ENCODE data around the gene KANSL2.
"Not testable (repeated sequence)": the region's sequence is repeated elsewhere in the genome, so short reads cannot be mapped to it uniquely, and the experiment has no call there.

KANSL2 gene

DNA sequence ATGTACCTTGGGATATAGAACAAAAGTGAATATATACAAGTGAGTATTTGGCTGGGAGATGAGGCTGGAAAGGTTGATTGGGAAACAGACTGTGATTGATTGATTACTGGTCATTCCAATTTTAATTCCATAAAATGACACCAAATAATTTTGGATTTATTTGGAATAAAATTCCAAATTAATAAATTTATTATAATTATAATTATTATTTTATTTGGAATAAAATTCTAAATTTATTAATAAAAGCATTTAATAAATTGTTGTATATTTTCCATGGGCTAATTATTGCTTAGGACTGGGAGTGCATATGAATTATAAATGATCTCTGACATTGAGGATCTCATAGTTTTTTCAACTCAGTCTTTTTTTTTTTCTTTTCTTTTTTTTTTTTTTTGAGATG is 51.7 kb downstream of the KANSL2 start:
- Histone ChIP-seq H3K9ac (ENCODE audit: low read length) (no peak overlapping the region), H3K27me3 (ENCODE audit: control insufficient read depth, insufficient read depth, low read length) (no peaks in the 10 kb centered on the region), H3K4me3 (ENCODE audit: low read length) (no peak overlapping the region), H3K27ac (ENCODE audit: low read depth, low read length) (no peak overlapping the region), H3K36me3 (ENCODE audit: control insufficient read depth, insufficient read depth, low read length) (no peaks in the 10 kb centered on the region), H3K4me1 (ENCODE audit: control insufficient read depth, insufficient read depth, low read length) (no peaks in the 10 kb centered on the region)

- no peak overlapping the region for H3K4me3 ChIP-seq (ENCODE audit: low read length)
- H3K36me3 ChIP-seq (ENCODE audit: control insufficient read depth, insufficient read depth, low read length) = no peaks in the 10 kb centered on the region
- no peak overlapping the region for H3K27ac ChIP-seq (ENCODE audit: low read depth, low read length)
- no peaks in the 10 kb centered on the region for H3K27me3 ChIP-seq (ENCODE audit: control insufficient read depth, insufficient read depth, low read length)
- no peak overlapping the region for H3K9ac ChIP-seq (ENCODE audit: low read length)
- H3K4me1 ChIP-seq (ENCODE audit: control insufficient read depth, insufficient read depth, low read length) = no peaks in the 10 kb centered on the region
Observed at GRCh38 chr12:48629541-48629940, 52.5 kb downstream of the KANSL2 start.

- Histone ChIP-seq H3K27ac (ENCODE audit: low read depth, low read length) (no peak overlapping the region), H3K9ac (ENCODE audit: low read length) (no peak overlapping the region), H3K4me1 (ENCODE audit: control insufficient read depth, insufficient read depth, low read length) (no peaks in the 10 kb centered on the region), H3K27me3 (ENCODE audit: control insufficient read depth, insufficient read depth, low read length) (no peaks in the 10 kb centered on the region), H3K4me3 (ENCODE audit: low read length) (no peak overlapping the region), H3K36me3 (ENCODE audit: control insufficient read depth, insufficient read depth, low read length) (no peaks in the 10 kb centered on the region)
Observed at GRCh38 chr12:48627556-48627955, 54.5 kb downstream of the KANSL2 start.

GRCh38 chr12:48622997-48623396 is 59.0 kb downstream of the KANSL2 start:
- H3K27ac ChIP-seq (ENCODE audit: low read depth, low read length); H3K36me3 ChIP-seq (ENCODE audit: control insufficient read depth, insufficient read depth, low read length); H3K27me3 ChIP-seq (ENCODE audit: control insufficient read depth, insufficient read depth, low read length); H3K4me3 ChIP-seq (ENCODE audit: low read length); H3K9ac ChIP-seq (ENCODE audit: low read length); H3K4me1 ChIP-seq (ENCODE audit: control insufficient read depth, insufficient read depth, low read length): not testable (repeated sequence)

DNA sequence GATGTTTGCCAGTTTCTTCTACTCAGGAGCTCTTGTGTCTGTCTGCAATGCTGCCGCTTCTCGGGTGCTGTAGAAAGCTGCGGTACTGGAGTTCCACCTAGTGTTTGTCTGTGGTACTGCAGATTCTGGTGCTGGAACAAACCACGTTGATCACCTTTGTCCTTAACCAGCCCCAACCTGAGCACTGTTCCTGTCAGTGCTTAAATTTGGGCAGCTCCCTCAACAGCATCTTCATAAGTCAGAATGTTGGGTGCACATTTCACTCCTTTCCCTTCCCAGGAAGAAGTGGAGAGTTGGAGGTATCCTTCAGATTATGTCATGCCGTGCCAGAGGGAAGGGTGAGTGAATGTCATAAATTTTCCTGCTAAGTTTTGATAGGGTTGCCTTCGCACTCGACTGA is 63.5 kb downstream of the KANSL2 start:
- no peak overlapping the region for H3K4me3 ChIP-seq (ENCODE audit: low read length)
- no peaks in the 10 kb centered on the region for H3K4me1 ChIP-seq (ENCODE audit: control insufficient read depth, insufficient read depth, low read length)
- H3K9ac ChIP-seq (ENCODE audit: low read length) = no peak overlapping the region
- H3K27ac ChIP-seq (ENCODE audit: low read depth, low read length) = no peak overlapping the region
- no peaks in the 10 kb centered on the region for H3K36me3 ChIP-seq (ENCODE audit: control insufficient read depth, insufficient read depth, low read length)
- H3K27me3 ChIP-seq (ENCODE audit: control insufficient read depth, insufficient read depth, low read length) = no peaks in the 10 kb centered on the region

GRCh38 chr12:48615681-48616080 is 66.4 kb downstream of the KANSL2 start:
- no peaks in the 10 kb centered on the region for H3K27me3 ChIP-seq (ENCODE audit: control insufficient read depth, insufficient read depth, low read length)
- H3K9ac ChIP-seq (ENCODE audit: low read length) = no peak overlapping the region
- H3K27ac ChIP-seq (ENCODE audit: low read depth, low read length) = no peak overlapping the region
- H3K4me1 ChIP-seq (ENCODE audit: control insufficient read depth, insufficient read depth, low read length) = no peaks in the 10 kb centered on the region
- no peak overlapping the region for H3K4me3 ChIP-seq (ENCODE audit: low read length)
- H3K36me3 ChIP-seq (ENCODE audit: control insufficient read depth, insufficient read depth, low read length) = no peaks in the 10 kb centered on the region

DNA sequence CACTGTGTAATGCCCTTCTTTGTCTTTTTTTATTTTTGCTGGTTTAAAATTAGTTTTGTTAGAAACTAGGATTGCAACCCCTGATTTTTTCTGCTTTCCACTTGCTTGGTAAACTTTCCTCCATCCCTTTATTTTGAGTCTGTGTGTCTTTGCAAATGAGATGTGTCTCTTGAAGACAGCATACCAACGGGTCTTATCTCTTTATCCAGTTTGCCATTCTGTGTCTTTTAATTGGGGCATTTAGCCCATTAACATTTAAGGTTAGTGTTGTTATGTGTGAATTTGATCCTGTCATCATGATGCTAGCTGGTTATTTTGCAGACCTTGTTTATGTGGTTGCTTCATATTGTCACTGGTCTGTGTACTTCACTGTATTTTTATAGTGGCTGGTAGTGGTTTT is 68.7 kb downstream of the KANSL2 start:
- Histone ChIP-seq H3K4me3 (ENCODE audit: low read length) (no peak overlapping the region), H3K9ac (ENCODE audit: low read length) (no peak overlapping the region), H3K4me1 (ENCODE audit: control insufficient read depth, insufficient read depth, low read length) (no peaks in the 10 kb centered on the region), H3K36me3 (ENCODE audit: control insufficient read depth, insufficient read depth, low read length) (no peaks in the 10 kb centered on the region), H3K27me3 (ENCODE audit: control insufficient read depth, insufficient read depth, low read length) (no peaks in the 10 kb centered on the region), H3K27ac (ENCODE audit: low read depth, low read length) (no peak overlapping the region)
